DND-41 (cell line): ENCODE data around the gene WIF1.

Experiments
- EZH2 ChIP-seq: IDR thresholded peaks from 3 replicates; pipeline ENCODE4 v1.6.1; 2012; ENCODE audit warnings: borderline replicate concordance, low read depth, mild to moderate bottlenecking, moderate library complexity, low read length, inconsistent platforms; ENCODE audit not compliant: severe bottlenecking
- TF ChIP-seq, protein P1 (sequence below): IDR thresholded peaks from 2 replicates; pipeline ENCODE4 v1.5.1; 2012; ENCODE audit warnings: borderline replicate concordance, low read length, moderate library complexity, mild to moderate bottlenecking; ENCODE audit not compliant: poor library complexity, severe bottlenecking; ENCODE audit errors: extremely low read depth

DNA sequence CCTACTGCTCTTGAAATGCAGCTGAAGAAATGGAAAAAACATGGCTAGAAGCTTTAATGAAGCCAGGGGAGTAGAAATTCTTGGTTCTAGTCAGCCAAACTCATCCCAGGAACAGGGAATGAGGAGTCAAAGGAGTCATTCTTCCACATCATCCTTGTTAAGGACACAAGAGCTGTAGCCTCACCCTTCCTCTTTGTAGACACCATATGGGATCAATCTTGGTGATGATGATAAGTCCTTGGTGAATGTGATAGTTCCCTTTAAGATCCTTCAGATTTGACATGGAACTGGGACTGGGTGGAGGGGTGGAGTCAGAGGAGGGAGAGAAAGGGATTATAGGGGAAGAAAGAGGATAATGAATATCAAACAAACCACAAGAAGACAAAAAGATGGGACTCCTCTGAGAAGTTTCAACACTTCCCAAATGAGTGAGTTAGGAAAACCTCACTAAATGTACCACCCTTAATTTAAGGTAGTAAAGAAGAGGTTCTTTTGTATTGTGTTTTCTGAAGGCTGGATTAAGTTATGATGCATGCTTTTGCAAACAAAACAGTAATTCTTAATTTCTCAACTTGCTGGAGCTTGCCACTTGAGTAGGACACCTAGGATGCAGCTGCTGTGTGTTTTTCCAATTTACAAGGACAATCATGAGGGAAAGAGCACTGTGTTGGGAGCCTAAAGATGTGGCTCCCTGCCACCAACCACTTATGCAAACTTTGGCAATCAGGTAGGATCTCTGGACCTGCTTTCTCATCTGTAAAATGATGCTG, 104.0 kb downstream of the WIF1 start:
- TF ChIP-seq, protein P1, sequence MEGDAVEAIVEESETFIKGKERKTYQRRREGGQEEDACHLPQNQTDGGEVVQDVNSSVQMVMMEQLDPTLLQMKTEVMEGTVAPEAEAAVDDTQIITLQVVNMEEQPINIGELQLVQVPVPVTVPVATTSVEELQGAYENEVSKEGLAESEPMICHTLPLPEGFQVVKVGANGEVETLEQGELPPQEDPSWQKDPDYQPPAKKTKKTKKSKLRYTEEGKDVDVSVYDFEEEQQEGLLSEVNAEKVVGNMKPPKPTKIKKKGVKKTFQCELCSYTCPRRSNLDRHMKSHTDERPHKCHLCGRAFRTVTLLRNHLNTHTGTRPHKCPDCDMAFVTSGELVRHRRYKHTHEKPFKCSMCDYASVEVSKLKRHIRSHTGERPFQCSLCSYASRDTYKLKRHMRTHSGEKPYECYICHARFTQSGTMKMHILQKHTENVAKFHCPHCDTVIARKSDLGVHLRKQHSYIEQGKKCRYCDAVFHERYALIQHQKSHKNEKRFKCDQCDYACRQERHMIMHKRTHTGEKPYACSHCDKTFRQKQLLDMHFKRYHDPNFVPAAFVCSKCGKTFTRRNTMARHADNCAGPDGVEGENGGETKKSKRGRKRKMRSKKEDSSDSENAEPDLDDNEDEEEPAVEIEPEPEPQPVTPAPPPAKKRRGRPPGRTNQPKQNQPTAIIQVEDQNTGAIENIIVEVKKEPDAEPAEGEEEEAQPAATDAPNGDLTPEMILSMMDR: no peak
- no peak for TF ChIP-seq EZH2
